ENCODE measurements around the gene ARPC1A.
"Not testable (repeated sequence)": the region's sequence is repeated elsewhere in the genome, so short reads cannot be mapped to it uniquely, and the experiment has no call there.

The ARPC1A gene

DNA sequence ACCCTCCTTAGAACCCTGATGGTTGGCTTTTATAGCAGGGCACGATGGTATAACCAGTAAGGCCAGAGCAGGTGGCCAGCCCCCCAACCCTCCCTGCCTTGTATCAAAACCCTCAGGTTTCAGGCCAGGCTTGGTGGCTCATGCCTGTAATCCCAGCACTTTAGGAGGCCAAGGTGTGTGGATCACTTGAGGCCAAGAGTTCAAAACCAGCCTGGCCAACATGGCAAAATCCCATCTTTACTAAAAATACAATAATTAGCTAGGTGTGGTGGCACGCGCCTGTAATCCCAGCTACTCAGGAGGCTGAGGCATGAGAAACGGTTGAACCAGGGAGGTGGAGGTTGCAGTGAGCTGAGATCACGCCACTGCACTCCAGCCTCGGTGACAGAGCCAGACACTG lies 3.0 kb upstream of the ARPC1A start:
- not testable (repeated sequence) for DNase-seq

GRCh38 chr7:99324559-99324958 lies 1.1 kb upstream of the ARPC1A start:
- DNase-seq: no peak

GRCh38 chr7:99325001-99325493 lies 651 bp upstream of the ARPC1A start:
- DNase-seq: no peak

- no peak for DNase-seq
Observed at GRCh38 chr7:99326408-99326782, 697 bp downstream of the ARPC1A start.

DNA sequence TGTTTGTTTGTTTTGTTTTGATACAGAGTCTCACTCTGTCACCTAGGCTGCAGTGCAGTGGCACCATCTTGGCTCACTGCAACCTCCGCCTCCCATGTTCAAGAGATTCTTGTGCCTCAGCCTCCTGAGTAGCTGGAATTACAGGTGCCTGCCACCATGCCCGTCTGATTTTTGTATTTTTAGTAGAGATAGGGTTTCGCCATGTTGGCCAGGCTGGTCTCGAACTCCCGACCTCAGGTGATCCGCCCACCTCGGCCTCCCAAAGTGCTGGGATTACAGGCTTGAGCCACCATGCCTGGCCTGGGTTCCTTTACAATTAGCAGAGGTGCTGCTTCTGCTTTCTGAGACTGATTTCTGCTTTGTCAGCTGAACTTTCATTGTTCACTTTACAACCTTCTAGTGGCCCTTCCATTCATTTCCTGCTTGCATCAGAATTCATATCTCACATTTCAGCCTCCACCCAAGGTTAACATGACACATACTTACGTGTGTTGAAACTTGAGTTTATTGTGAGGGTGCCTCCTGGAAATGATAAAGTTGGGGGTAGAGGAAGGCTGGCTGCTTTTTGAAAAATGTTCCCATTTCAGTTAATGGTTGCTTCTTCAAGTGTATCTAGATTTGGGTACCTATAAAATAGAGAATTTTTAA lies 4.7 kb downstream of the ARPC1A start:
- DNase-seq: peak; percentile 49

- DNase-seq: no peak
Observed at GRCh38 chr7:99331002-99331401, 5.3 kb downstream of the ARPC1A start.

GRCh38 chr7:99339595-99339994 lies 13.9 kb downstream of the ARPC1A start:
- no peak for DNase-seq

- DNase-seq: no peak
Observed at GRCh38 chr7:99340659-99341058, 15.0 kb downstream of the ARPC1A start.

DNA sequence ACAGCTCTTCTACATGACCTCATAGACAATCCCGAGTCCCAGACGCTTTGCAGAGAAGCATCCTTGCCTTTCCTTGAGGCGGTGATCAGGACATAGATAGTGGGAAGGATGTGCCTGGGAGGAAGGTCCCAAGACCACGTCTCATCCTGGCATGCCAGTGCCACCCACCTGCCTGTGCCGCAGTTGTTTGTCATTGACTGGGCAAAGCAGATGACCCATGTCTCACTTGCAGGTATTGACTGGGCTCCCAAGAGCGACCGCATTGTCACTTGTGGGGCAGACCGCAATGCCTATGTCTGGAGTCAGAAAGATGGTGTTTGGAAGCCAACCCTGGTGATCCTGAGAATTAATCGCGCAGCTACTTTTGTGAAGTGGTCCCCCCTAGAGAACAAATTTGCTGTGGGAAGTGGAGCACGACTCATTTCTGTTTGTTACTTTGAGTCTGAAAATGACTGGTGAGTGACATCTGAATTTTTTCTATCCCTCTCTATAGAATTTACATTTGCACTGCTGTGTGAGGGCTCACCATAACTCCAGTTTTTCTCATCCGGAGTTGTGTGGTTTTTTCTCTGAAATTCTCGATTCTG lies 18.5 kb downstream of the ARPC1A start:
- no peak for DNase-seq

- DNase-seq: not testable (repeated sequence)
Observed at GRCh38 chr7:99350641-99351040, 24.9 kb downstream of the ARPC1A start.

DNA sequence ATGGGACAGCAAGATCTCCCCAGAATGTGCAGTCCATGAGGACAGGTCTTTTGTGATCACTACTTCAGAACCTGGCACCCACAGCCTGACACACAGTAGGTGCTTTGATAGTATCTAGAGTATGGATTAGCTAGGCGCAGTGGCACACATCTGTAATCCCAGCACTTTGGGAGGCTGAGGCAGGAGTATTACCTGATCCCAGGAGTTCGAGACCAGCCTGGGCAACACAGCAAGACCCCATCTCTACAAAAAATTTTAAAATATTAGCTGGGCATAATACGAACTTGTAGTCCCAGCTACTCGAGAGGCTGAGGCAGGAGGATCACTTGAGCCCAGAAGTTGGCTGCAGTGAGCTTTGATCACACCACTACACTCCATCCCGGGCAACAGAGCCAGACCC lies 26.5 kb downstream of the ARPC1A start:
- no peak for DNase-seq

DNA sequence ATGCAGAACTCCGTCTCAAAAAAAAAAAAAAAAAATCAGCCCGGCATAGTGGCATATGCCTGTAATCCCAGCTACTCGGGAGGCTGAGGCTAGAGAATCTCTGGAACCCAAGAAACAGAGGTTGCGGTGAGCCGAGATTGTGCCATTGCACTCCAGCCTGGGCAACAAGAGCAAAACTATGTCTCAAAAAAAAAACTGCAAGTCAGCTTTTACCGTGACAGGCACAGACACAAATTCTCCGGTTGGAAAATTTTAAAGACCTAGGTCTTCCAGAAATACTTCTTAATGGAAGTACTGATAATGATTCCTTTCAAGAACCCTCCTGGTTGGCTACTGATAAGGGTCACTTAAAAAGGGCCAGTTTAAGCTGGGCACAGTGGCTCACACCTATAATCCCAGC lies 29.4 kb downstream of the ARPC1A start:
- no peak for DNase-seq

GRCh38 chr7:99357701-99358490 lies 32.2 kb downstream of the ARPC1A start:
- DNase-seq: no peak

DNA sequence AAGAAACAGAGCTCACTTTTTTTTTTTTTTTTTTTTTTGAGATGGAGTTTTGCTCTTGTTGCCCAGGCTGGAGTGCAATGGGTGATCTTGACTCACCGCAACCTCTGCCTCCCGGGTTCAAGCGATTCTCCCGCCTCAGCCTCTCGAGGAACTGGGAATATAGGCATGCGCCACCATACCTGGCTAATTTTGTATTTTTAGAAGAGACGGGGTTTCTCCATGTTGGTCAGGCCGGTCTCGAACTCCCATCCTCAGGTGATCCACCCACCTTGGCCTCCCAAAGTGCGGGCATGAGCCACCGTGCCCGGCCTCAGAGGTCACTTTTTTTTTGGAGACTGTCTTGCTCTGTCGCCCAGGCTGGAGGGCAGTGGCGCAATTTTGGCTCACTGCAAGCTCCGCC lies 32.8 kb downstream of the ARPC1A start:
- DNase-seq: not testable (repeated sequence)

DNA sequence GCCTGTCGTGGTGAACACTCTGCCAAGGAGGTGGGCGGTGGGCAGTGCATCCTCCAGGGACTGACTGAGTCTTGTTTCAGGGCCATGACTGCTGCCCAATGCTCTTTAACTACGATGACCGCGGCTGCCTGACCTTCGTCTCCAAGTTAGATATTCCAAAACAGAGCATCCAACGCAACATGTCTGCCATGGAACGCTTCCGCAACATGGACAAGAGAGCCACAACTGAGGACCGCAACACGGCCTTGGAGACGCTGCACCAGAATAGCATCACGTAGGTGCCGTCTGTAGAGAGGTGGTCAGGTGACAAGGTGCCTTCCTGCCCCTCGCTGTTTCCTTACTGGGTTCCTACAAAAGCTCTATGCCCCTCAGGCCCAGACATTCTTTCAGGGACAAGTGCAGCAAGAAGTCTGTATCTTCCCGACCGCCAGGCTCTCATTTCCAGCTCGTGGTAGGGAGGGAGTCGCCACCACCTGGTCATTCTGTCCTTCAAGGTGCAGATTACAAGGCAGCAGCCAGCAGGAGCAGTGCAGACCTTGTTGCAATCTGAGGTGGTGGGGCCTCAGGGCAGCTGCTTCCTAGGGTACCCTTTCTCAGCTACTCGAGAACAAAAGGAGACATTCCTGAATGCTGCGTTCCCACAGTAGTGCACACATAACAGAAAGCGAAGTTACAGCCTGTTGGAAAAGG lies 33.9 kb downstream of the ARPC1A start:
- no peak for DNase-seq

DNA sequence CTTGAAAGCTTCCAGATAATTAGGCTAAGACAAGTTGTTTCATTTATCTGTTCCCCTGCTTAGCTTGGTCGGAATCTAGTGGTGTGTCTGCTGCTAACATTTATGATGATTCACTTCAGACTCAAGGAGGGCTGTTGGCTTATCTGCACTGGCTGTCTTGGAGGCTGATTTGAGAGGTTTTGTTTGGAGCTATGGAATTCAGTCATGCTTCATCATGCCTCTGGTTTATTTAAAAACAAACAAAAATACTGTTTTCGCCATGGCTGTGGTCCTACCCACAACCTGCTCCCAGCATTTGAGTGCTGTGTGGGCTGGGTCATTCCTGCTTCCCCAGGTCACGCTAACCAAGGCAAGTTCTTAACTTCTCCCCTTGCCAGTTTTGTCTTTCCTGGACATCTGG lies 37.1 kb downstream of the ARPC1A start:
- DNase-seq: no peak

DNA sequence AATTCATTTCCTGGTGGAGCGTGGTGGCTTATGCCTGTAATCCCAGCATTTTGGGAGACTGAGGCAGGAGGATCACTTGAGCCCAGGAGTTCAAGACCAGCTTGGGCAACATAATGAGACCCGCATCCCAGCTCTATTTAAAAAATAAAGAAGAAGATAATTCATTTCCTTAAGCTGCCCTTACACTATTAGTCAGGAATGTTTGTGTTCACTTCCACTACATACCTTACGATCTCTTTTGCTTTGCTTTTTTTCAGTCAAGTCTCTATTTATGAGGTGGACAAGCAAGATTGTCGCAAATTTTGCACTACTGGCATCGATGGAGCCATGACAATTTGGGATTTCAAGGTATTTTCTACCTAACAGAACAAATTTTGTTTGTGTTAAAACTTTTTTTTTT lies 37.6 kb downstream of the ARPC1A start:
- DNase-seq: no peak

- DNase-seq: no peak
Observed at GRCh38 chr7:99365318-99366141, 39.8 kb downstream of the ARPC1A start.

DNA sequence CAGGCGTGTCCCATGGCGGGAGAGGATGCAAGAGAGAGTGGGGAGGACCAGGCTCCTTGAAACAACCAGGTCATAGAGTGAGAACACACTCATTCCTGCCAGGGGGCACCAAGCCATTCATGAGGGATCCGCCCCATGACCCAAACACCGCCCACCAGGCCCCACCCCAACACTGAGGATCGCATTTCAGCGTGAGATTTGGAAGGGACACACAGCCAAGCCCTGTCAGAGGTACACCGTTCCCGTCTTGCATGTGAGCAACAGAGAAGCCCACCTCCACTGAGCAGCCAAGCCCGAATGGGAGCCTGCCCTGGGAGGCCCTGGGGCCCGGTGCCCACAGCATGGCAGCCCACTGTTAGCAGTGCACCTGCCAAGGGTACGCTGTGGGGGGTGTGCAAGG lies 40.9 kb downstream of the ARPC1A start:
- DNase-seq: no peak

DNA sequence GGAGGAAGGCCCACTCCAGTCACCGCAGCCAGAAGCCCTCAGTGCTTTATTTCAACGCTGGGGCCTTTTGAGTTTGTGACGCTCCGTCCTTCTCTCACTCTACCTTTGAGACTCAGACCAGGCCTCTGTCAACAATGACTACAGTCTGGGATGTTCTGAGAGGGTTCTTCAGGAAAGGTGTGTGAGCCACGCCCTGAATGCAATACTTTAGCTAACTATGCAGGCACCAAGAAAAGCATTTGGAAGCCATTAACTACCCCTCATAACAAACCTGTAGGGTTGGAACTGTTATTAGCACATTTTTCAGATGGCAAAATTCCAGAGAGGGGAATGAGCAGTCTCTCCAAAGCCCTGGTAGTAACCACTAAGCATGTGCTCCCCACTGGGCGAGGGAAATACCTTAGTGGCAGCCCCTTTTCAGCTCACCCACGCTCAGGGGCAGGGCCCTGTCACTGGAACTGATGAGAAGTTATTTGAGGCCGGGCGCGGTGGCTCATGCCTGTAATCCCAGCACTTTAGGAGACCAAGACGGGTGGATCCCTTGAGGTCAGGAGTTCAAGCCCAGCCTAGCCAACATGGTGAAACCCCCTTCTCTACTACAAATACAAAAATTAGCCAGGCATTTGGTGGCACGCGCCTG lies 43.2 kb downstream of the ARPC1A start:
- no peak for DNase-seq

DNA sequence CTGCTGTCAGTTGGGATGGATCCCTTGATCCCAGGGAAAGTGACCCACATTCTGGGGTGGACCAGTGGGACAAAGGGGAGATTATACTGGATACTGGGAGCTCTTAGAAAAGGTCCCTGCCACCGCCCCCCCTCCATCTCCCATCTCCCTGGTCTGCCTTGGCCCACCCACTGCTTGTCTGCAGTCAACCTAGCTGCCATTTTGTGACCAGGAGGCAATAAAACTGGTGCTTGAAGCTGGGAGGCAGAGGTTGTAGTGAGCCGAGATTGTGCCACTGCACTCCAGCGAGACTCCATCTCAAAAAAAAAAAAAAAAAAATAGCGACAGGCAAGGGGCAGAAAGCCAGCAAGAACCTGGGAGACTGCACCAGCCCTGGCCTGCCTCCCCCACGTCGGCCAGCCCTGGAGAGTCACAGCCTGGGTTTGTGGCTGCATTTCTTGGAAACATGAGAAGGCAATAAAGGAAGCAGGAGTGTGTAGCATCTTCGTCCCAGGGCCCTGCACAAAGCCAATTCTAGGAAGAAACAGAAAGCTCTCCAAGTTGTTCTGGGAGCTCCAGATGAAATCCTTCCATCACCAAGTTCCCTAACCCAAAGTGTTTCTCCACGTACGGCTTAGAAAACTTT lies 44.2 kb downstream of the ARPC1A start:
- no peak for DNase-seq
